Measurements from ENCODE around the gene CLEC16A.
A peak's percentile ranks its signal among the peaks of the same experiment; 100 is the strongest.

The CLEC16A gene

GRCh38 chr16:11128211-11129141 is 184.1 kb downstream of the CLEC16A start:
- DNase-seq, result peak; percentile 1

GRCh38 chr16:11129378-11129781 is 185.0 kb downstream of the CLEC16A start:
- peak; percentile 1 for DNase-seq

- DNase-seq, result no peak
Observed at GRCh38 chr16:11130978-11131665, 186.8 kb downstream of the CLEC16A start.

- no peak for DNase-seq
Observed at GRCh38 chr16:11131706-11132105, 187.3 kb downstream of the CLEC16A start.

- DNase-seq, result no peak
Observed at GRCh38 chr16:11133344-11133943, 189.1 kb downstream of the CLEC16A start.

GRCh38 chr16:11134722-11135463 is 190.5 kb downstream of the CLEC16A start:
- no peak for DNase-seq

GRCh38 chr16:11135464-11135973 is 191.2 kb downstream of the CLEC16A start:
- DNase-seq, result no peak

GRCh38 chr16:11136600-11136999 is 192.2 kb downstream of the CLEC16A start:
- DNase-seq, result no peak

- DNase-seq, result no peak
Observed at GRCh38 chr16:11138022-11138768, 193.8 kb downstream of the CLEC16A start.

- DNase-seq, result no peak
Observed at GRCh38 chr16:11138769-11139325, 194.5 kb downstream of the CLEC16A start.

- DNase-seq, result no peak
Observed at GRCh38 chr16:11139326-11140097, 195.1 kb downstream of the CLEC16A start.

GRCh38 chr16:11140098-11140375 is 195.7 kb downstream of the CLEC16A start:
- DNase-seq, result no peak

- DNase-seq, result no peak
Observed at GRCh38 chr16:11140466-11140865, 196.1 kb downstream of the CLEC16A start.

- no peak for DNase-seq
Observed at GRCh38 chr16:11140867-11141266, 196.5 kb downstream of the CLEC16A start.

- no peak for DNase-seq
Observed at GRCh38 chr16:11141409-11142260, 197.3 kb downstream of the CLEC16A start.

GRCh38 chr16:11142261-11142630 is 197.9 kb downstream of the CLEC16A start:
- DNase-seq, result no peak

- DNase-seq, result no peak
Observed at GRCh38 chr16:11142951-11143350, 198.6 kb downstream of the CLEC16A start.

GRCh38 chr16:11143372-11144035 is 199.1 kb downstream of the CLEC16A start:
- DNase-seq, result peak; percentile 59

GRCh38 chr16:11144122-11144521 is 199.8 kb downstream of the CLEC16A start:
- no peak for DNase-seq

Data from NCI-H82 (cell line).